Left ventricle myocardium inferior (tissue), 1 donor: ENCODE measurements around the gene TNXB. TPM values are rescaled to one million over a fixed set of nuclear protein-coding genes. Genes with fewer than 3 reads are reported as not detected.
"Not testable (repeated sequence)": the region's sequence is repeated elsewhere in the genome, so short reads cannot be mapped to it uniquely, and the experiment has no call there.

ENCODE experiments used
- DNase-seq: peaks from one replicate; pipeline ENCODE4 v3.0.0-alpha.2; 2020
- H3K27ac ChIP-seq: fragments of 200-600 bp; replicated peaks from 2 replicates; pipeline ENCODE4 v1.8.0; 2021
- H3K27me3 ChIP-seq: fragments of 200-600 bp; 2 replicates; pipeline ENCODE4 v1.8.0; 2021; ENCODE audit warnings: low read depth
- H3K36me3 ChIP-seq: fragments of 200-600 bp; 2 replicates; pipeline ENCODE4 v1.8.0; 2021
- H3K4me1 ChIP-seq: fragments of 200-600 bp; 2 replicates; pipeline ENCODE4 v1.8.0; 2021
- H3K4me3 ChIP-seq: fragments of 200-600 bp; 2 replicates; pipeline ENCODE4 v1.8.0; 2021; ENCODE audit warnings: mild to moderate bottlenecking, moderate library complexity
- H3K9me3 ChIP-seq: fragments of 200-600 bp; replicated peaks from 2 replicates; pipeline ENCODE4 v1.8.0; 2021
- CTCF ChIP-seq: fragments of 200-600 bp; IDR thresholded peaks from 2 replicates; pipeline ENCODE4 v1.8.0; 2021; ENCODE audit warnings: antibody characterized with exemption, mild to moderate bottlenecking, borderline replicate concordance
- intact Hi-C: fragments of 100-400 bp; cut with micrococcal nuclease; formaldehyde crosslinking; loops from one replicate; pipeline ENCODE4 v1.11.0; 2022
- total RNA-seq: library from RNA; stranded (reverse); fragmentation: NEBNext Ultra II Directional; extraction: Animal tissue kit (Norgen Biotek cat#: 25700); gene quantifications from one replicate; pipeline ENCODE4 v1.2.1, GENCODE V29; 2021
- donor health status: DM: no; HTN: yes; CAD: no; lungs with severe emphysema.

The TNXB gene
- total RNA-seq, 1 donor from 2014 or later = 73.0 TPM

DNA sequence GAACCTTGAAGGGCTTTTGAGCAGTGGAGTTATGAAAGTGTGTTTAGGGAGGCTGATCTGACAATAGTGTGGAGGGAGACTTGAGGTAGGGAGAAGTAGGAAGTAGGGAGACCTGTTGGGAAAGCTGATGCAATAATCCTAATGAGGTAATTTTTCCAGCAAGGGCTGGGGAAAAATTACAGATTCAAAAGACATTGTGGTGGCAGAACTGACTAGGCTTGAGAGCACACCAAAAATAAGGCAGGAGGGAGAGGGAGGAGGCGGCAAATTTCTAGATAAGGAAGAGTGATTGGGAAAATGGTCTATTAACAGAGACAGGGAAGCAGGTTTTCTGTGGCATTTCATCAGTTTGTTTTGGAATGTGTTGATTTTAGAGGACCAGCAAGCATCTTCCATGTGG lies 37.1 kb upstream of the TNXB start:
- H3K4me1 ChIP-seq = no peaks in the 10 kb centered on the region
- H3K27me3 ChIP-seq = peaks cover 47% of the 10 kb centered on the region
- no peak for TF ChIP-seq CTCF
- H3K9me3 ChIP-seq = no peaks in the 10 kb centered on the region
- H3K36me3 ChIP-seq = no peaks in the 10 kb centered on the region
- no peak overlapping the region for H3K27ac ChIP-seq
- no peak for DNase-seq
- intact Hi-C loops = no loop called here
- no peak overlapping the region for H3K4me3 ChIP-seq

DNA sequence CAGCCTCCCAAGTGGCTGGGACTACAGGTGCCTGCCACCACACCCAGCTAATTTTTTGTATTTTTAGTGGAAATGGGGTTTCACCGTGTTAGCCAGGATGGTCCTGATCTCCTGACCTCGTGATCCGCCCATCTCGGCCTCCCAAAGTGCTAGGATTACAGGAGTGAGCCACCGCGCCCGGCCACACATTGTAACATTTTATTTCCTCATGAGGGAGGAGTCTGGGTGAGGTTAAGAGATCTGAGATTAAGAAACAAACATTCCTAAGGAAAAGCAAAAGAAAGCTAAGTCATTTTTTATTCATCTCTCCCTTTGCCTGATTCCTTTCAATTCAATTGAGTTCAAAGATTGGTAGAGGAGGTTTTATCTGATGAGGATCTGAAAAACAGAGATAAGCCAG lies 35.1 kb upstream of the TNXB start:
- H3K4me1 ChIP-seq, H3K9me3 ChIP-seq, H3K4me3 ChIP-seq, H3K36me3 ChIP-seq, H3K27ac ChIP-seq, intact Hi-C loops, DNase-seq: not testable (repeated sequence)
- H3K27me3 ChIP-seq = peaks cover 26% of the 10 kb centered on the region

DNA sequence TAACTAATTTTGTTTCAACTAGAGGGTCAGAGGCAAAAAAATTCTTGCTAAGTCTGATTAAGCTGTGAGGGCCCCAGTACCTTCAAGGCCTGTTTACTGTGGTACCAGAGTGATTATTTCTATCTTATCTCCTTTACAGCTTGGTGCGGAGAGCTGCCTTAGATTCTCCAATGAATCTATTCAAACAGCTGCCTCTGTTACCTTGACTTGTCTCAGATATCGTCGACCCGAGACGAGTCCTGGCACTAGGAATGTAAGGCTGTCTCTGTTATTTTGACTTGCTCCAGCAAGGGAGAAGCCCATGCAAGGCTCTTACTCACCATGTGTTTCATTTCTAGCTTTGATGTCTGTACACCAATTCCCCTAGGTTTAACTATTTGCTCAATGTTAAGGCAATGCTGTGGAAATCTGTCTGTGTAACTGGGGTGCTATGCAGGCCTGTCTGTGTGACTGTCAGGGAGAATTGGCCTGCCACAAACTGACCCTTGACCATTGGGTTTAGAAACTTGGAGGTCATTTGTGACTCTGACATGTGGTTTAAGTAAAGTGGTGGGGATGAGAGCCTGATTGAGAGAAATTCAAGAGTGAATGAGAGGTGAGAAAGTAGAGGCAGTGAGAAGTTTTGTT lies 31.4 kb upstream of the TNXB start:
- no peak for TF ChIP-seq CTCF
- no peak overlapping the region for H3K27ac ChIP-seq

GRCh38 chr6:32139590-32139989 lies 30.5 kb upstream of the TNXB start:
- no peaks in the 10 kb centered on the region for H3K36me3 ChIP-seq
- H3K9me3 ChIP-seq = no peaks in the 10 kb centered on the region
- no peaks in the 10 kb centered on the region for H3K27me3 ChIP-seq
- intact Hi-C loops = no loop called here
- no peak for DNase-seq
- no peak for TF ChIP-seq CTCF
- H3K27ac ChIP-seq = no peak overlapping the region
- H3K4me3 ChIP-seq = no peak overlapping the region
- no peaks in the 10 kb centered on the region for H3K4me1 ChIP-seq

More for the DNA sequence above, 31.4 kb upstream of the TNXB start:
- H3K4me1 ChIP-seq = no peaks in the 10 kb centered on the region
- no peaks in the 10 kb centered on the region for H3K9me3 ChIP-seq
- H3K4me3 ChIP-seq = no peak overlapping the region
- intact Hi-C loops = no loop called here
- H3K27me3 ChIP-seq = no peaks in the 10 kb centered on the region
- no peak for DNase-seq
- H3K36me3 ChIP-seq = no peaks in the 10 kb centered on the region

DNA sequence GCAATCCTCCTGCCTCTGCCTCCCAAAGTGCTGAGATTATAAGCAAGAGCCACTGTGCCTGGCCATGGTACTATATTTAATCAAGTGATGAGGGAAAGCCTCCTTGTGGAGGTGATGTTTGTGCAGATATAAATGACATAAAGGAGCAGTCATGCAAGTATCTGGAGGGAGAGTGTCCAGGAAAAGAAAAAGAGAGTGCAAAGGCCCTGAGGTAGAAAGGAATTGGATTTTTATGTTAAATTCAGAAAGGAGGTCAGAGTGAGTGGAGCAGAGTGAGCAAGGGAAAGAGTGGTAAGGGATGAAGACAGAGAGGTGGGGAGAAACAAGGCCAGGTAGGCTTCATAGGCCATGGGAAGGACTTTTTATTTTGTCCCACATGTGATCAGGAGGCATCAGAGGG lies 28.3 kb upstream of the TNXB start:
- H3K9me3 ChIP-seq = no peaks in the 10 kb centered on the region

More for the DNA sequence above, 28.3 kb upstream of the TNXB start:
- Histone ChIP-seq H3K4me1 (no peaks in the 10 kb centered on the region), H3K4me3 (no peak overlapping the region), H3K27me3 (peaks cover 7% of the 10 kb centered on the region), H3K36me3 (no peaks in the 10 kb centered on the region), H3K27ac (no peak overlapping the region)
- intact Hi-C loops = no loop called here
- DNase-seq = no peak
- no peak for TF ChIP-seq CTCF
